GM12878 (cell line): ENCODE results near the gene C21orf91.

ENCODE experiments used
- BHLHE40 ChIP-seq, 2 experiments: fragments of 450-650 bp in 1 of 2; IDR thresholded peaks; 2 replicates each; pipeline ENCODE4 v1.6.1; 2011 to 2017; ENCODE audit warnings: low read depth in 2 of 2, borderline replicate concordance in 1 of 2, improper control_type of control experiment in 1 of 2, low read length in 1 of 2, mild to moderate bottlenecking in 1 of 2
- TF ChIP-seq, protein P1 (sequence below), 3 experiments: IDR thresholded peaks in 2 of 3; conservative IDR thresholded peaks in 1 of 3; 2 replicates each; pipeline ENCODE4 v1.5.1; 2011; ENCODE audit warnings: low read depth in 3 of 3, low read length in 3 of 3, mild to moderate bottlenecking in 3 of 3, control low read depth in 2 of 3, moderate library complexity in 2 of 3, inconsistent platforms in 1 of 3, mixed read lengths in 1 of 3; ENCODE audit not compliant: control insufficient read depth in 2 of 3, insufficient read depth in 1 of 3; ENCODE audit errors: extremely low read depth in 1 of 3

DNA sequence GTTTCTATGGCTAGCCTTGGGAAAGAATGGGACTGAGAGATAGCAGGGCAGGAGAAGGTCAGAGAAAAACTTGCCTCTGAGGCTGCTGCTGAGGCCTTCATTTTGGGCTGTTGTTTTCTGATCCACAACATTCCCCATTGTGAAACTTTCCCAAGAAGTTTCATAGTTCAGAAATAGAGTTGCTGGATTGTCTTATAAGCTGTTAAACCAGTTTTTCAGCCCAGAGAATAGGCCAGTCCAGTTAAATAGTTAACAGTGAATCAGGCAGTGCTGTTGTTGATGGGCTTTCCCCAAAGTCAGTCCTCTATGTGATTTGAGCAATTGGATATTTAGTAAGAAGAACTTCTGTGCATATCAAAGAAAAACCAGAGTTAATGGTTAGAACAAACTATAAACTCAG, 77.0 kb downstream of the C21orf91 start:
- TF ChIP-seq, protein P1, sequence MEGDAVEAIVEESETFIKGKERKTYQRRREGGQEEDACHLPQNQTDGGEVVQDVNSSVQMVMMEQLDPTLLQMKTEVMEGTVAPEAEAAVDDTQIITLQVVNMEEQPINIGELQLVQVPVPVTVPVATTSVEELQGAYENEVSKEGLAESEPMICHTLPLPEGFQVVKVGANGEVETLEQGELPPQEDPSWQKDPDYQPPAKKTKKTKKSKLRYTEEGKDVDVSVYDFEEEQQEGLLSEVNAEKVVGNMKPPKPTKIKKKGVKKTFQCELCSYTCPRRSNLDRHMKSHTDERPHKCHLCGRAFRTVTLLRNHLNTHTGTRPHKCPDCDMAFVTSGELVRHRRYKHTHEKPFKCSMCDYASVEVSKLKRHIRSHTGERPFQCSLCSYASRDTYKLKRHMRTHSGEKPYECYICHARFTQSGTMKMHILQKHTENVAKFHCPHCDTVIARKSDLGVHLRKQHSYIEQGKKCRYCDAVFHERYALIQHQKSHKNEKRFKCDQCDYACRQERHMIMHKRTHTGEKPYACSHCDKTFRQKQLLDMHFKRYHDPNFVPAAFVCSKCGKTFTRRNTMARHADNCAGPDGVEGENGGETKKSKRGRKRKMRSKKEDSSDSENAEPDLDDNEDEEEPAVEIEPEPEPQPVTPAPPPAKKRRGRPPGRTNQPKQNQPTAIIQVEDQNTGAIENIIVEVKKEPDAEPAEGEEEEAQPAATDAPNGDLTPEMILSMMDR (IDR thresholded peaks at IDR 0.05 in 2 of 3, conservative IDR thresholded peaks at IDR 0.05 in 1 of 3; ENCODE audit: control insufficient read depth in 2 of 3, extremely low read depth in 1 of 3, insufficient read depth in 1 of 3, low read depth in 3 of 3, low read length in 3 of 3): no peak
- TF ChIP-seq BHLHE40 (IDR thresholded peaks at IDR 0.05; ENCODE audit: borderline replicate concordance in 1 of 2, low read depth in 2 of 2, low read length in 1 of 2): no peak
